Activated CD8-positive, alpha-beta memory T cell treated with anti-CD3 and anti-CD28 coated beads for 36 hours (primary cell): ENCODE measurements around the gene NR2F2. TPM values are rescaled to one million over a fixed set of nuclear protein-coding genes. Genes with fewer than 3 reads are reported as not detected.

Source experiments
- CTCF ChIA-PET: fragments of 350-600 bp; sonication (Branson Sonifier 250); formaldehyde crosslinking; loops from one replicate; lab custom pipeline; 2021; ENCODE audit warnings: antibody characterized with exemption; lab: Charles Lee
- POLR2A ChIA-PET: fragments of 350-600 bp; sonication (Branson Sonifier 250); formaldehyde crosslinking; loops from one replicate; lab custom pipeline; 2021; ENCODE audit warnings: antibody characterized with exemption; lab: Charles Lee
- total RNA-seq, 2 experiments: library from RNA; stranded (reverse); gene quantifications; one replicate each; pipeline ENCODE4 v1.2.3, GENCODE V29; 2021

Gene NR2F2
- total RNA-seq, 2 experiments from 2014 or later: not detected

- POLR2A ChIA-PET: no interaction called here
- CTCF ChIA-PET: no interaction called here
These were observed 9.3 kb downstream of the NR2F2 start for GRCh38 chr15:96339619-96340347.

GRCh38 chr15:96340348-96340597, 9.8 kb downstream of the NR2F2 start:
- POLR2A ChIA-PET: no interaction called here
- CTCF ChIA-PET: no interaction called here

- POLR2A ChIA-PET: no interaction called here
These were observed 10.4 kb downstream of the NR2F2 start for GRCh38 chr15:96340598-96341512.

GRCh38 chr15:96341513-96342405, 11.3 kb downstream of the NR2F2 start:
- ChIA-PET CTCF (no interaction called here), POLR2A (no interaction called here)

More at GRCh38 chr15:96340598-96341512, 10.4 kb downstream of the NR2F2 start:
- CTCF ChIA-PET: no interaction called here

- ChIA-PET CTCF (no interaction called here), POLR2A (no interaction called here)
These were observed 12.1 kb downstream of the NR2F2 start for GRCh38 chr15:96342406-96343112.

GRCh38 chr15:96343113-96344059, 12.9 kb downstream of the NR2F2 start:
- POLR2A ChIA-PET: no interaction called here
- CTCF ChIA-PET: interaction anchor here (0.7 kb wide), 1 partner anchor 14 kb away, joined by 3 read pairs; no protein-coding TSS in a partner anchor

- POLR2A ChIA-PET: no interaction called here
- CTCF ChIA-PET: no interaction called here
These were observed 13.7 kb downstream of the NR2F2 start for GRCh38 chr15:96344060-96344705.

GRCh38 chr15:96344706-96345559, 14.4 kb downstream of the NR2F2 start:
- CTCF ChIA-PET: no interaction called here
- POLR2A ChIA-PET: no interaction called here

- CTCF ChIA-PET: no interaction called here
- POLR2A ChIA-PET: no interaction called here
These were observed 15.3 kb downstream of the NR2F2 start for GRCh38 chr15:96345560-96346399.

GRCh38 chr15:96346409-96346970, 16.0 kb downstream of the NR2F2 start:
- POLR2A ChIA-PET: no interaction called here
- CTCF ChIA-PET: interaction anchor here (0.6 to 1.0 kb wide), 3 partner anchors 19 to 981 kb away, joined by 3 to 4 read pairs (median 3); no protein-coding TSS in a partner anchor

- CTCF ChIA-PET: interaction anchor here (0.6 to 1.0 kb wide), 2 partner anchors 20 to 851 kb away, joined by 3 to 4 read pairs; no protein-coding TSS in a partner anchor
- POLR2A ChIA-PET: no interaction called here
These were observed 16.9 kb downstream of the NR2F2 start for GRCh38 chr15:96347181-96348111.

GRCh38 chr15:96348112-96349027, 17.9 kb downstream of the NR2F2 start:
- POLR2A ChIA-PET: no interaction called here
- CTCF ChIA-PET: no interaction called here
